CD1c-positive myeloid dendritic cell (primary cell): ENCODE measurements around the gene KXD1.
A peak's percentile ranks its signal among the peaks of the same experiment; 100 is the strongest.
"Not testable (repeated sequence)": the region's sequence is repeated elsewhere in the genome, so short reads cannot be mapped to it uniquely, and the experiment has no call there.

ENCODE experiments used
- DNase-seq: peaks from one replicate; pipeline ENCODE4 v3.0.0-alpha.2; 2016; ENCODE audit errors: extremely low spot score

Gene KXD1, protein sequence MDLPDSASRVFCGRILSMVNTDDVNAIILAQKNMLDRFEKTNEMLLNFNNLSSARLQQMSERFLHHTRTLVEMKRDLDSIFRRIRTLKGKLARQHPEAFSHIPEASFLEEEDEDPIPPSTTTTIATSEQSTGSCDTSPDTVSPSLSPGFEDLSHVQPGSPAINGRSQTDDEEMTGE

GRCh38 chr19:18557411-18558201 lies at the start of gene KXD1:
Gene KXD1, plus strand, starts transcription at chr19:18557870. Its CDS starts 4,187 bp downstream, at chr19:18562057.
- peak; percentile 99 for DNase-seq

GRCh38 chr19:18508585-18508984 lies 49.1 kb upstream of the KXD1 start:
- no peak for DNase-seq

GRCh38 chr19:18510216-18510615 lies 47.5 kb upstream of the KXD1 start:
- no peak for DNase-seq

GRCh38 chr19:18513868-18514267 lies 43.8 kb upstream of the KXD1 start:
- no peak for DNase-seq

DNA sequence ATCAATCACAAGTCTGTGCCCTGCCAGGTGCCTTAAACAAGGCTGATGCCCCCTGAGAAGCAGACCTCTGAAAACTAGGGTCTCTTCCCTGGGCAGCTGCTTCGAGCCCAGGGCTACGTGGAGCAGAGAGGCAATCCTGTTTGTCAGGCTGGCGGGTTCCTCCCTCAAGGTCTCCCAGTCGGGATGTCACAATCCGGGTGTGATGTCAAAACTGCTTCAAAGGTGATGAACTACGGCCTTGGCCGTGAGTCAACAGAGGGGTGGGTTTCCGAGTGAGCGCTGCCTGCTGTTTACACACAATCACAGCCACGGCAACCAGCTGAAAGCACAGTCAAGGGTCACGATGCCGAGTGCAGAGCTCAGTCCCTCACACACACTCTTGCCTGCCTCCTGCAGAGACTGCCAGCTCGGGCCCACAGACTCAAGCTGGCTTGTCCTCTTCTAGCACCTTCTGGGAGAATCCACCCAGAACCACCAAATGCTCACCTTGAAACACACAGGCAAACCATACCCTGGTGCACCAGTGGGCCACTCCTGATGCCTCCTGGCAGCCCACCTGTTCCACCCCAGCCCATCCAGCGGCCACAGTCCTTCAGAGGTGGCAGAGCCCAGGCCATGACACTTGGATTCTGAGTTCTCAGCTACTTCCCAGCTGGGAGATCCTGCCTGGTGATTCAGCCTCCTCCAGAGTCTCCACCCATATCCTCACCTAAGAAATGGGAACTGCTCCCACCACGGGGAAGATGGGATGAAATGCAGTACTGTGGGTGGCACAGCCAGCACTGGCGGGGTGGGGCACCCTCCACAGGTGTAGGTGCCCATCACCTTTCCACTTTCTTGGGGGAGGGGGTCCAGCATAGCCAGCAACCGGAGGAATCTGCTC lies 42.6 kb upstream of the KXD1 start:
- peak; percentile 87 for DNase-seq

DNA sequence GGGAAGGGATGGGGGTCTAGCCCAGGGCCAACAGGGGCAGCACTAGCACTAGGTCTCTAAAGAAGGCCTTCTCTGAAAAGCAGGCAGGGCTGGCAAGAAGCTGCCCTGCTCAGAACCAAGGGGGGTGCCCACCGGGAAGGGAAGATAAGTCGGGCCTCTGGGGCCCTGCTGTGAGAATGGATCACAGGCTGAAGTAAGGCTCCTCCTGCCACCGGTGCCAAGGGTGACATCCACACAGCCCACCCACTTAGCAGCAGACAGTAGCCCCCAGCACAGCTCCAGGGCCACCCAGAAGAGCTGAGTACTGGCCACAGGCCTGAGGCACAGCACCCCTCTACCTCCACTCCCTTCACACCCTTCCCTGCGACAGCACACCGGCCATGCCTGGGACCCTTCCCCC lies 41.7 kb upstream of the KXD1 start:
- no peak for DNase-seq

- DNase-seq = no peak
Measured at GRCh38 chr19:18517606-18518005, 40.1 kb upstream of the KXD1 start.

DNA sequence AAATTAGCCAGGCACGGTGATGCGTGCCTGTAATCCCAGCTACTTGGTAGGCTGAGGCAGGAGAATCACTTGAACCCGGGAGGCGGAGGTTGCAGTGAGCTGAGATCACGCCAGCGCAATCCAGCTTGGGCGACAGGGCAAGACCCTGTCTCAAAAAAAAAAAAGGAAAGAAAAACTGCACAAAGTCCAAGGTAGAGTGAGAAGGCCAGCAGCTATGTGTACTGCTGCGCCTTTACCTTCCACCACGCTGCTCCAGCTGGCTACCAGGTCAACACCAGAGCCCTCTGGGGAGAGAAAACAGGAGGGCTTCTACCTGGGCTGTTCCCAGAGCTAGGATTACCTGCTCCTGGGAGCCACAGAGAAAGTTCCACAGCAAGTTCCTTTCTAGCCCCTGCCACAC lies 39.0 kb upstream of the KXD1 start:
- DNase-seq = no peak

GRCh38 chr19:18519962-18520847 lies 37.5 kb upstream of the KXD1 start:
- DNase-seq = peak; percentile 55

DNA sequence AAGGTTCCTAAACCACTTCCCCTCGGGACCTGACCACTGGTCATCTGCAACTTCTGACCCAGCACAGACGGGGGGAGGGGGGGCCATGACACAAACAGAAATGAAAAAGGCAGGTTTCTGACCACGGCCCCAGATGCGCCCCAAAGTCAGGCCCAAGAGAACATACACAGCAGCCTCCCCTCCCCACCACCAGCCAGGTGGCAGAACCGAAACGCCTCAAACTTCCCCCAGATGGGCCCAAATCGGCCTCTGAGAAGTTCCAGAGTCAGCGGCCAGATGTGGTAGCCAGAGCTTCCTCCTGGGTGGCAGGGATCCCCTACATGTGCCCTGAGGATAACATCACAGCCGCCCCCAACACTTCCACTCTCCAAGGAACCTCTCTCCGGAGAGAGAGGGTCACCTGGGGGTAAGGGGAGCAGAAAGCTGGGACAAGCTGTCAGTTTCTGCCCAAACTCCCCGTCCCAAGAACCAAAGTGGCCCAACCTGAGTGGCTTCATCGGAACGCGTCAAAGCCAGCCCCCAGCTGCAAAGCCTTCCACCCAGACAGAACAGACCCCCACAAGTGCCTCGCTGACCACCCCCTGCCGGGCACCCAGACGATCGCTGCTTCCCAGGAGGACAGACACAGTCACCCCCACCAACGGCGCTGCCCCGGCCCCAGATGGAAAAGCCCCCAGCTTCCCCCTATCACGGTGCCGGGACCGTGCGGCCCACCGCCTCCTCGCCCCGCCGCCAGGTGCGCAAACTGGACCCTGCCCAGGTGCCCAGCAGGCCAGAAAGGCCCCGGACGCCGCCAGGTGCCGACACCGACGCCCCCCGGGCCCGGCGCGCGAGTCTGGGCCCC lies 36.6 kb upstream of the KXD1 start:
- peak; percentile 83 for DNase-seq

- DNase-seq = no peak
Measured at GRCh38 chr19:18521692-18522123, 36.0 kb upstream of the KXD1 start, which contains the start of gene ELL. Gene ELL, minus strand, starts transcription at chr19:18522070. Its CDS starts 15 bp downstream, at chr19:18522055.

DNA sequence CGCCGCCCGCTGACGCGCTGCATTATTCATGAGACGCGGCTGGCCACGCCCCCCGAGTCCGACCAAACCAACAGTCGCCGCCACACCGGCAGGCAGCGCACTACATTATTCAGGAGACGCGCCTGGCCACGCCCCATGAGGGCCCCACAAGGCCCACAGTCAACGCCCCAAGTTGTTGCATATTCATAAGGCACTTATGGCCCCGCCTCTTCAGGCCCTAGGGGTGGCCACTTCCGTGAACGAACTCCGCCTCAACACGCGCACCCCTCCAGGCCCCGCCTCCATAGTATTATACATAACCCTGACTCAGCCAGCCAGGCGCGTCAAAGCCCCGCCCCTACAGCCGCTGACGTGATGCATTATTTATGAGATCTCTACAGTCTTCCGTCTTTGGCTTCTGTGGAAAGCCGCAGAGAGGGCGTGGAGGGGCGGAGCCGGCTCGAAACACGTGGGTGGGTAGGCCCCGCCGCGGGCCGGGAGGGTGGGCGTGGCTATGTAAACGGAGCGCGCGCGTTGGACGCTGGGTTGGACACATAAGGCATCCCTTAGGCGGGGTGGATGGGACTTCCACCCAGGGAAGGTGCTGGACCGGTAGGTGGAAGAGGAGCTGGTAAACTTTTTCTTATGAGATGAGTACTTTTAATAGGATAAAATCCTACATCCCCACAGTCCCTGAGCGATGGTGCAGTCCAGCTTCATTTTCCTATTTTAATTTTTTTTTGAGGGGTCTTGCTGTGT lies 35.4 kb upstream of the KXD1 start:
- DNase-seq = peak; percentile 100

DNA sequence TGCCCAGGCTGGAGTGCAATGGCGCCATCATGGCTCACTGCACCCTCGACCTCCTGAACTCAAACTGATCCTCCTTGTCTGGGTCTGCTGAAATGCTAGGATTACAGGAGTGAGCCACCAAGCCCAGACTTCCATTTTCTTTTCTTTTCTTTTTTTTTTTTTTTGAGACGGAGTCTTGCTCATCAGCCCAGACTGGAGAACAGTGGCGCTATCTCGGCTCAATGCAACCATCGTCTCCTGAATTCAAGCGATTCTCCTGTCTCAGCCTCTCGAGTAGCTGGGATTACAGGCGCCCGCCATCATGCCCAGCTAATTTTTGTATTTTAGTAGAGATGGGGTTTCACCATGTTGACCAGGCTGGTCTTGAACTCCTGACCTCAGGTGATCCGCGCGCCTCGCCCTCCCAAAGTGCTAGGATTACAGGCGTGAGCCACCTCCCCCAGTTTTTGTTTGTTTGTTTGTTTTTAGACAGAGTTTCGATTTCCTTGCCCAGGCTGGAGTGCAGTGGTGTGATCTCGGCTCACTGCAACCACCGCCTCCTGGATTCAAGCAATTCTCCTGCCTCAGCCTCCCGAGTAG lies 34.7 kb upstream of the KXD1 start:
- not testable (repeated sequence) for DNase-seq

- no peak for DNase-seq
Measured at GRCh38 chr19:18523841-18524240, 33.8 kb upstream of the KXD1 start.

DNA sequence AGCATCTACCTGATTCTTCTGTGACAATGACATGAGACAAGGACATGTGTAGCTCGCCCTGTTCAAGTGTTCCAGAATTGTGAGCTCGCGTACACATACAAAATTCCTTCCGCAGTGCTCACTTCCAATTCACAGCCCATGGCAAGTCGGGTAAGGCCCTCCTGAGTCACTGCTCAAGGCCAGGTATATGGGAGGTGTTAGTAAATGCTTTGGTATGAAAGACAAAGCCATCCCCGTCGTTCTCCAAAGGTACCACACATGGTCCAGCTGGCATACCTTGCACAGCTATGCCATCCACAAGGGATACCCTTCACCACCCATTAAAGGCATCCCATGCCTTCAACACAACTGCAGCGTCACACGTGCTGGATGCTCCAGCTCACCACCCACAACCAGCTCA lies 31.4 kb upstream of the KXD1 start:
- no peak for DNase-seq

- DNase-seq = no peak
Measured at GRCh38 chr19:18529782-18530181, 27.9 kb upstream of the KXD1 start.

DNA sequence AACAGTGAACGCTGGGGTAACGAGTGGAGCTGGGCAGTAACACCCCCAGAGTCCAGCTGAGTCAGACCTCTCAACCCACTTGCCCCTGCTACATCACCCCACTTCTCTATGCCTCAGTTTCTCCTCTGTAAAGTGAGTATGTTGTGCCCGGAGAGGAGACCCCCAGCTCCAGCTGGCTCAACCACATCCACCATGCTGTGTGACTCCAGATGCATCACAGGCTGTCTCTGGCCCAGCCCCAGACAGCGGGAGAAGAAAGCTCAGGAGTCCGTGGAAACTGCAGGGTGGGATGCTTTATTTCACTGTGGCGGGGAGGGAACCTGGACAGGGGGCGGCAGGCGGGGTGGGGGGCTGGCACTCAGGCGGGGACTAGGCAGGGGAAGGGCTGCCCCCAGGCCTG lies 26.2 kb upstream of the KXD1 start:
- no peak for DNase-seq

- no peak for DNase-seq
Measured at GRCh38 chr19:18532168-18532890, 25.3 kb upstream of the KXD1 start.

GRCh38 chr19:18533058-18533457 lies 24.6 kb upstream of the KXD1 start:
- no peak for DNase-seq
